A549 (cell line): Measurements from ENCODE around the gene CLCF1. TPM values are rescaled to one million over a fixed set of nuclear protein-coding genes. Genes with fewer than 3 reads are reported as not detected.

Experiments used
- ATAC-seq, 2 experiments: fragments of 200-7000 bp in 1 of 2; fragments of >200 bp in 1 of 2; cut with Nextera tagmentation in 1 of 2; cut with Tn5 transposase in 1 of 2; 3 replicates each; pipeline versions ENCODE4 v1.8.0 to v1.9.1; 2018 to 2020; ENCODE audit warnings: mild to moderate bottlenecking in 1 of 2, moderate library complexity in 1 of 2
- CTCF ChIA-PET: fragments of 300-600 bp; sonication (Branson Sonifier 250); formaldehyde crosslinking; extraction: SDS; loops from one replicate; lab custom pipeline; 2021; ENCODE audit warnings: antibody characterized with exemption, inconsistent platforms; lab: Yijun Ruan, JAX
- POLR2A ChIA-PET: fragments of 350-600 bp; formaldehyde crosslinking; extraction: SDS; loops from one replicate; lab custom pipeline; 2021; ENCODE audit warnings: antibody characterized with exemption, inconsistent platforms; lab: Yijun Ruan, JAX
- DNase-seq, 2 experiments: peaks; one replicate each; pipeline versions ENCODE4 v3.0.0 to v3.0.0-alpha.2; 2011 to 2016; ENCODE audit warnings: low read depth in 1 of 2, low spot score in 1 of 2
- FAIRE-seq: peaks from 2 replicates; lab custom pipeline; 2011; peaks lifted over from hg19 to GRCh38; lab: Jason Lieb, UNC
- H3K27ac ChIP-seq, 2 experiments: fragments of >200 bp; sonication (Bioruptor Twin); formaldehyde crosslinking; 3 replicates each; pipeline ENCODE4 v1.5.1; 2016 to 2017
- H3K4me1 ChIP-seq: fragments of >200 bp; sonication (Bioruptor Twin); formaldehyde crosslinking; 3 replicates; pipeline ENCODE4 v1.6.1; 2016
- H3K4me2 ChIP-seq: fragments of >200 bp; sonication (Bioruptor Twin); formaldehyde crosslinking; 3 replicates; pipeline ENCODE4 v1.6.1; 2016
- H3K4me3 ChIP-seq: fragments of >200 bp; sonication (Bioruptor Twin); formaldehyde crosslinking; 3 replicates; pipeline ENCODE4 v1.5.1; 2016
- H3K9me3 ChIP-seq: fragments of >200 bp; sonication (Bioruptor Twin); formaldehyde crosslinking; 3 replicates; pipeline ENCODE4 v1.6.1; 2016
- BCL3 ChIP-seq: fragments of >200 bp; sonication (Bioruptor Twin); formaldehyde crosslinking; IDR thresholded peaks from 3 replicates; pipeline ENCODE4 v1.6.1; 2016
- E2F6 ChIP-seq: IDR thresholded peaks from 2 replicates; pipeline ENCODE4 v1.6.1; 2012; ENCODE audit warnings: low read depth, borderline replicate concordance
- EHF ChIP-seq: fragments of 250-450 bp; sonication (Bioruptor Pico); IDR thresholded peaks from 2 replicates; pipeline ENCODE4 v1.5.0; 2020; ENCODE audit warnings: mild to moderate bottlenecking
- EHMT2 ChIP-seq: fragments of 200-600 bp; sonication (generic); IDR thresholded peaks from 2 replicates; pipeline ENCODE4 v1.6.1; 2016; ENCODE audit warnings: antibody characterized with exemption, low read depth, mild to moderate bottlenecking, moderate library complexity
- FOSL2 ChIP-seq, 2 experiments: fragments of 450-650 bp in 1 of 2; fragments of >200 bp in 1 of 2; sonication (Bioruptor Twin) in 1 of 2; formaldehyde crosslinking; IDR thresholded peaks; 2 replicates each; pipeline versions ENCODE4 v1.5.0 to v1.6.1; 2016 to 2020; ENCODE audit warnings: mild to moderate bottlenecking in 1 of 2, moderate library complexity in 1 of 2
- GATA3 ChIP-seq: IDR thresholded peaks from 2 replicates; pipeline ENCODE4 v1.6.1; 2012; ENCODE audit warnings: borderline replicate concordance
- HES2 ChIP-seq: fragments of >200 bp; sonication (Bioruptor Twin); formaldehyde crosslinking; IDR thresholded peaks from 2 replicates; pipeline ENCODE4 v1.6.1; 2016
- HMGXB4 ChIP-seq: fragments of 250-450 bp; sonication (Bioruptor Pico); IDR thresholded peaks from 2 replicates; pipeline ENCODE4 v1.5.0; 2021; ENCODE audit warnings: mild to moderate bottlenecking, moderate library complexity, borderline replicate concordance
- HOXA7 ChIP-seq: fragments of 250-450 bp; sonication (Bioruptor Pico); IDR thresholded peaks from 2 replicates; pipeline ENCODE4 v1.5.0; 2020; ENCODE audit warnings: mild to moderate bottlenecking, moderate library complexity
- JUN ChIP-seq, 2 experiments: fragments of >200 bp; sonication (Bioruptor Twin); formaldehyde crosslinking; IDR thresholded peaks; 2 replicates in 1 of 2; 3 replicates in 1 of 2; pipeline ENCODE4 v1.6.1; 2016 to 2017
- JUNB ChIP-seq: fragments of >200 bp; sonication (Bioruptor Twin); formaldehyde crosslinking; IDR thresholded peaks from 2 replicates; pipeline ENCODE4 v1.6.1; 2016
- MAX ChIP-seq: IDR thresholded peaks from 2 replicates; pipeline ENCODE4 v1.6.1; 2012
- NR3C1 ChIP-seq: fragments of >200 bp; sonication (Bioruptor Twin); formaldehyde crosslinking; IDR thresholded peaks from 3 replicates; pipeline ENCODE4 v1.6.1; 2017
- PBX3 ChIP-seq: IDR thresholded peaks from 2 replicates; pipeline ENCODE4 v1.6.1; 2012
- POLR2AphosphoS2 ChIP-seq: conservative IDR thresholded peaks from 2 replicates; pipeline ENCODE4 v1.6.1; 2012; ENCODE audit warnings: low read length, improper control_type of control experiment, inconsistent platforms
- RFX5 ChIP-seq: fragments of 450-650 bp; IDR thresholded peaks from 2 replicates; pipeline ENCODE4 v1.7.1; 2014; ENCODE audit warnings: antibody characterized with exemption, mild to moderate bottlenecking, moderate library complexity
- SMC3 ChIP-seq: fragments of >200 bp; sonication (Bioruptor Twin); formaldehyde crosslinking; IDR thresholded peaks from 3 replicates; pipeline ENCODE4 v1.6.1; 2018; ENCODE audit warnings: inconsistent platforms
- SREBF2 ChIP-seq: fragments of 450-650 bp; IDR thresholded peaks from 2 replicates; pipeline ENCODE4 v1.6.1; 2014; ENCODE audit warnings: mild to moderate bottlenecking, moderate library complexity
- TFCP2L1 ChIP-seq: fragments of 250-450 bp; sonication (Bioruptor Pico); IDR thresholded peaks from 2 replicates; pipeline ENCODE4 v1.5.0; 2021; ENCODE audit warnings: mild to moderate bottlenecking
- ZC3H11A ChIP-seq: fragments of 450-650 bp; IDR thresholded peaks from 2 replicates; pipeline ENCODE4 v1.6.1; 2014; ENCODE audit warnings: antibody characterized with exemption, mild to moderate bottlenecking
- ZNF302 ChIP-seq: fragments of 250-450 bp; sonication (Bioruptor Pico); IDR thresholded peaks from 2 replicates; pipeline ENCODE4 v1.9.0; 2021; ENCODE audit warnings: inconsistent platforms, mild to moderate bottlenecking, moderate library complexity
- ZSCAN20 ChIP-seq: fragments of 250-450 bp; sonication (Bioruptor Pico); IDR thresholded peaks from 2 replicates; pipeline ENCODE4 v1.8.0; 2022; ENCODE audit warnings: mild to moderate bottlenecking, moderate library complexity
- WGBS: methylation state at CpG from one replicate; pipeline ENCODE4 v1.1.6; 2017; ENCODE audit errors: missing lambda C conversion rate; 5-methylcytosine and 5-hydroxymethylcytosine counted together
- polyA plus RNA-seq, 4 experiments: library from polyadenylated mRNA; depleted of rRNA in 3 of 4; stranded (reverse); fragments of >200 nt; fragmentation: RNase III in 1 of 4; extraction: RNeasy Plus Mini Kit Qiagen cat#74134 plus additional on column Dnase treatment in 1 of 4; gene quantifications; 2 replicates in 3 of 4; 3 replicates in 1 of 4; pipeline ENCODE4 v1.2.3, GENCODE V29; 2011 to 2017

CLCF1 gene
- polyA plus RNA-seq, 2 of the 4 experiments (the other 2 are of a cell fraction) = 23.9 to 31.0 TPM

GRCh38 chr11:67418476-67419281 lies 45.3 kb upstream of the CLCF1 start:
- ATAC-seq = no peak
- ChIA-PET CTCF (interaction anchor here (0.9 to 4.2 kb wide), 7 partner anchors 10 to 87 kb away, joined by 3 to 30 read pairs (median 4); partner anchors contain the start of genes PPP1CA and TBC1D10C), POLR2A (interaction anchor here (1.8 kb wide), 1 partner anchor 17 kb away, joined by 8 read pairs; the partner anchor contains the start of gene PPP1CA)
- H3K4me1 ChIP-seq = peaks cover 37% of the 10 kb centered on the region
- H3K4me2 ChIP-seq = no peak overlapping the region
- DNase-seq = no peak
- FAIRE-seq = no peak
- 76% methylated on average over 18 of the region's 26 CpGs for WGBS
- no peaks in the 10 kb centered on the region for H3K9me3 ChIP-seq
- TF ChIP-seq GATA3 (no peak), EHMT2 (no peak), JUNB (no peak), NR3C1 (no peak), ZSCAN20 (CRISPR knock-in tag) (no peak)
- no peak overlapping the region for H3K27ac ChIP-seq
- no peak overlapping the region for H3K4me3 ChIP-seq

GRCh38 chr11:67417425-67417824 lies 44.0 kb upstream of the CLCF1 start:
- FAIRE-seq = no peak
- no peak overlapping the region for H3K27ac ChIP-seq
- WGBS = 100% methylated on average over 1 of the region's 12 CpGs
- H3K4me2 ChIP-seq = no peak overlapping the region
- H3K9me3 ChIP-seq = no peaks in the 10 kb centered on the region
- no peak overlapping the region for H3K4me3 ChIP-seq
- no peak for ATAC-seq
- ChIA-PET POLR2A (no interaction called here), CTCF (interaction anchor here (0.9 to 4.2 kb wide), 5 partner anchors 9 to 66 kb away, joined by 3 to 30 read pairs (median 4); partner anchors contain the start of genes PPP1CA and TBC1D10C)
- no peak for DNase-seq
- H3K4me1 ChIP-seq = peaks cover 39% of the 10 kb centered on the region
- TF ChIP-seq TFCP2L1 (CRISPR knock-in tag) (no peak), HOXA7 (CRISPR knock-in tag) (no peak), SREBF2 (no peak), POLR2AphosphoS2 (no peak), HMGXB4 (CRISPR knock-in tag) (no peak), PBX3 (no peak), E2F6 (no peak), JUN (IDR thresholded peaks at IDR 0.05) (no peak), ZNF302 (CRISPR knock-in tag) (no peak), RFX5 (no peak), ZC3H11A (no peak), MAX (no peak), SMC3 (no peak), HES2 (no peak), FOSL2 (IDR thresholded peaks at IDR 0.05) (no peak), FOSL2 (CRISPR knock-in tag; IDR thresholded peaks at IDR 0.05) (no peak), EHF (CRISPR knock-in tag) (no peak), BCL3 (no peak)
